Dedifferentiated amniotic fluid mesenchymal stem cell (primary cell): ENCODE measurements around the gene TADA2A.
"Not testable (repeated sequence)": the region's sequence is repeated elsewhere in the genome, so short reads cannot be mapped to it uniquely, and the experiment has no call there.

Source experiments
- DNase-seq: peaks from one replicate; pipeline ENCODE4 v3.0.0-alpha.2; 2016; ENCODE audit errors: extremely low spot score

TADA2A gene

GRCh38 chr17:37490638-37491614, 84.2 kb downstream of the TADA2A start:
- DNase-seq, result peak; percentile 72

- no peak for DNase-seq
Measured at GRCh38 chr17:37492167-37492566, 85.5 kb downstream of the TADA2A start.

GRCh38 chr17:37493249-37494027, 86.8 kb downstream of the TADA2A start:
- DNase-seq, result peak; percentile 85

- DNase-seq, result no peak
Measured at GRCh38 chr17:37494401-37494831, 87.7 kb downstream of the TADA2A start.

- DNase-seq, result no peak
Measured at GRCh38 chr17:37494971-37495370, 88.3 kb downstream of the TADA2A start.

GRCh38 chr17:37500378-37500777, 93.7 kb downstream of the TADA2A start:
- no peak for DNase-seq

- DNase-seq, result no peak
Measured at GRCh38 chr17:37502009-37502936, 95.6 kb downstream of the TADA2A start.

- no peak for DNase-seq
Measured at GRCh38 chr17:37503148-37503547, 96.5 kb downstream of the TADA2A start.

GRCh38 chr17:37505333-37505732, 98.6 kb downstream of the TADA2A start:
- DNase-seq, result no peak

GRCh38 chr17:37506678-37507077, 100.0 kb downstream of the TADA2A start:
- DNase-seq, result no peak

GRCh38 chr17:37507111-37507510, 100.4 kb downstream of the TADA2A start:
- DNase-seq, result no peak

- no peak for DNase-seq
Measured at GRCh38 chr17:37510056-37510455, 103.4 kb downstream of the TADA2A start.

GRCh38 chr17:37511642-37512041, 105.0 kb downstream of the TADA2A start:
- DNase-seq, result not testable (repeated sequence)

GRCh38 chr17:37512442-37513068, 105.9 kb downstream of the TADA2A start:
- DNase-seq, result no peak

GRCh38 chr17:37513711-37514110, 107.0 kb downstream of the TADA2A start:
- no peak for DNase-seq

GRCh38 chr17:37516127-37516571, 109.5 kb downstream of the TADA2A start:
- DNase-seq, result no peak

- DNase-seq, result no peak
Measured at GRCh38 chr17:37517881-37518280, 111.2 kb downstream of the TADA2A start.

GRCh38 chr17:37518826-37519225, 112.1 kb downstream of the TADA2A start:
- DNase-seq, result no peak

- no peak for DNase-seq
Measured at GRCh38 chr17:37519251-37519985, 112.7 kb downstream of the TADA2A start.

- no peak for DNase-seq
Measured at GRCh38 chr17:37520174-37520573, 113.5 kb downstream of the TADA2A start.
